MCF 10A (cell line): ENCODE measurements around the gene XG. TPM values are rescaled to one million over a fixed set of nuclear protein-coding genes. Genes with fewer than 3 reads are reported as not detected.

Source experiments
- BruUV-seq: library from RNA; stranded (reverse); fragments of 400-500 nt; replicated peaks from 2 replicates; lab custom pipeline; 2021; lab: Mats Ljungman, UMichigan
- CTCF ChIA-PET: fragments of 300-600 bp; sonication (Branson Sonifier 250); formaldehyde crosslinking; extraction: SDS; loops from one replicate; lab custom pipeline; 2021; ENCODE audit warnings: antibody characterized with exemption, inconsistent platforms; lab: Yijun Ruan, JAX
- POLR2A ChIA-PET: fragments of 300-600, 350-650 bp; sonication (Branson Sonifier 250); formaldehyde crosslinking; extraction: SDS; loops from one replicate; lab custom pipeline; 2020; ENCODE audit warnings: antibody characterized with exemption, inconsistent platforms; lab: Yijun Ruan, JAX
- DNase-seq: peaks from one replicate; pipeline ENCODE4 v3.0.0-alpha.2; 2018; ENCODE audit not compliant: unreplicated experiment
- H3K27ac Mint-ChIP-seq: one replicate; pipeline ENCODE4 v1.8.0; 2022; ENCODE audit warnings: mild to moderate bottlenecking, low read depth, mixed read lengths; ENCODE audit not compliant: unreplicated experiment
- H3K27me3 Mint-ChIP-seq: one replicate; pipeline ENCODE4 v1.8.0; 2022; ENCODE audit warnings: mixed read lengths; ENCODE audit not compliant: insufficient read depth, unreplicated experiment
- H3K36me3 Mint-ChIP-seq: one replicate; pipeline ENCODE4 v1.8.0; 2022; ENCODE audit warnings: mild to moderate bottlenecking, moderate library complexity, mixed read lengths; ENCODE audit not compliant: insufficient read depth, unreplicated experiment
- H3K4me1 Mint-ChIP-seq: one replicate; pipeline ENCODE4 v1.8.0; 2022; ENCODE audit warnings: mixed read lengths; ENCODE audit not compliant: insufficient read depth, unreplicated experiment
- H3K4me3 Mint-ChIP-seq: one replicate; pipeline ENCODE4 v1.8.0; 2022; ENCODE audit warnings: mild to moderate bottlenecking, moderate library complexity, mixed read lengths; ENCODE audit not compliant: unreplicated experiment
- H3K9me3 Mint-ChIP-seq: one replicate; pipeline ENCODE4 v1.8.0; 2022; ENCODE audit warnings: mixed read lengths; ENCODE audit not compliant: unreplicated experiment
- CTCF ChIP-seq: fragments of 200-600 bp; IDR thresholded peaks from one replicate; pipeline ENCODE4 v1.8.0; 2022; ENCODE audit warnings: antibody characterized with exemption, mild to moderate bottlenecking; ENCODE audit not compliant: unreplicated experiment
- intact Hi-C: fragments of 100-400 bp; cut with micrococcal nuclease; formaldehyde crosslinking; loops from 2 replicates; pipeline ENCODE4 v1.14.1; 2022
- total RNA-seq: library from RNA; stranded (reverse); gene quantifications from 2 replicates; pipeline ENCODE4 v1.2.3, GENCODE V29; 2022

XG gene
- total RNA-seq, 1 experiment from 2014 or later: not detected

GRCh38 chrX:2708021-2708420 lies 43.8 kb upstream of the XG start:
- no peaks in the 10 kb centered on the region for H3K27me3 Mint-ChIP-seq
- TF ChIP-seq CTCF: no peak
- ChIA-PET POLR2A (no interaction called here), CTCF (no interaction called here)
- no peaks in the 10 kb centered on the region for H3K9me3 Mint-ChIP-seq
- peak overlapping the region; percentile 95 for H3K27ac Mint-ChIP-seq
- H3K36me3 Mint-ChIP-seq: peaks cover 9% of the 10 kb centered on the region
- peak; percentile 16 for DNase-seq
- BruUV-seq: no TSS peak
- intact Hi-C loops: no loop called here
- peaks cover 39% of the 10 kb centered on the region for H3K4me1 Mint-ChIP-seq
- H3K4me3 Mint-ChIP-seq: peak overlapping the region; percentile 63

- Mint-ChIP-seq H3K4me1 (peaks cover 39% of the 10 kb centered on the region), H3K27me3 (no peaks in the 10 kb centered on the region), H3K9me3 (no peaks in the 10 kb centered on the region), H3K4me3 (peak overlapping the region; percentile 72), H3K27ac (peak overlapping the region; percentile 95), H3K36me3 (peaks cover 5% of the 10 kb centered on the region)
- no peak for DNase-seq
- ChIA-PET POLR2A (no interaction called here), CTCF (no interaction called here)
- no peak for TF ChIP-seq CTCF
- no TSS peak for BruUV-seq
- intact Hi-C loops: no loop called here
Measured at GRCh38 chrX:2708592-2709188, 43.1 kb upstream of the XG start.

- intact Hi-C loops: no loop called here
- H3K27ac Mint-ChIP-seq: peak overlapping the region; percentile 100
- H3K4me3 Mint-ChIP-seq: peak overlapping the region; percentile 72
- ChIA-PET CTCF (no interaction called here), POLR2A (no interaction called here)
- BruUV-seq: no TSS peak
- H3K27me3 Mint-ChIP-seq: no peaks in the 10 kb centered on the region
- no peak for DNase-seq
- peaks cover 13% of the 10 kb centered on the region for H3K36me3 Mint-ChIP-seq
- H3K4me1 Mint-ChIP-seq: peaks cover 39% of the 10 kb centered on the region
- no peaks in the 10 kb centered on the region for H3K9me3 Mint-ChIP-seq
- no peak for TF ChIP-seq CTCF
Measured at GRCh38 chrX:2709556-2709955, 42.3 kb upstream of the XG start.

- ChIA-PET CTCF (no interaction called here), POLR2A (no interaction called here)
- Mint-ChIP-seq H3K4me1 (peaks cover 39% of the 10 kb centered on the region), H3K4me3 (peak overlapping the region; percentile 72), H3K27ac (peak overlapping the region; percentile 100), H3K9me3 (no peaks in the 10 kb centered on the region), H3K27me3 (no peaks in the 10 kb centered on the region), H3K36me3 (peaks cover 12% of the 10 kb centered on the region)
- no peak for TF ChIP-seq CTCF
- no TSS peak for BruUV-seq
- intact Hi-C loops: loop anchor here (1.0 kb wide), 2 partner anchors 18 to 66 kb away; no protein-coding TSS in a partner anchor
- peak; percentile 88 for DNase-seq
Measured at GRCh38 chrX:2710041-2710840, 41.6 kb upstream of the XG start.
